ENCODE measurements around the gene DCST1. TPM values are rescaled to one million over a fixed set of nuclear protein-coding genes. Genes with fewer than 3 reads are reported as not detected.

DCST1 gene
- total RNA-seq, 2 experiments from 2014 or later = 0.33 to 0.39 TPM

- H3K27ac Mint-ChIP-seq = no peak overlapping the region
- no peaks in the 10 kb centered on the region for H3K9me3 ChIP-seq (ENCODE audit: control insufficient read depth in 1 of 2, insufficient read depth in 1 of 2, low read length in 2 of 2)
- POLR2A ChIA-PET = no interaction called here
- H3K27ac ChIP-seq (ENCODE audit: low read depth in 1 of 2, low read length in 2 of 2) = no peak overlapping the region
- H3K9me3 Mint-ChIP-seq = no peaks in the 10 kb centered on the region
- peaks cover 13% of the 10 kb centered on the region for H3K4me1 ChIP-seq (ENCODE audit: insufficient read depth, low read length)
- no peak overlapping the region for H3K4me3 Mint-ChIP-seq
- CTCF ChIA-PET = no interaction called here
- peaks cover 23% of the 10 kb centered on the region for H3K4me1 Mint-ChIP-seq (ENCODE audit: low read depth)
- no peak for ATAC-seq (ENCODE audit: poor library complexity)
- H3K27me3 ChIP-seq (ENCODE audit: control insufficient read depth in 1 of 2, insufficient read depth in 2 of 2, low read length in 2 of 2) = no peaks in the 10 kb centered on the region
- DNase-seq = no peak
- H3K36me3 Mint-ChIP-seq (ENCODE audit: low read depth) = no peaks in the 10 kb centered on the region
- H3K4me3 ChIP-seq (ENCODE audit: low read length) = no peak overlapping the region
- H3K27me3 Mint-ChIP-seq = no peaks in the 10 kb centered on the region
- H3K36me3 ChIP-seq (ENCODE audit: insufficient read depth, low read length) = no peaks in the 10 kb centered on the region
- intact Hi-C loops (cut with DNase I, micrococcal nuclease) = loop anchor here in 1 of 2 experiments (10.0 kb wide), 1 partner anchor 360 kb away; no protein-coding TSS in a partner anchor
- no peak for TF ChIP-seq CTCF (IDR thresholded peaks at IDR 0.05)
These were observed 9.3 kb upstream of the DCST1 start for GRCh38 chr1:155024315-155024714.

- H3K4me1 Mint-ChIP-seq (ENCODE audit: low read depth) = peaks cover 14% of the 10 kb centered on the region
- DNase-seq = no peak
These were observed 7.5 kb upstream of the DCST1 start for GRCh38 chr1:155026154-155026553.

GRCh38 chr1:155026588-155026987 lies 7.0 kb upstream of the DCST1 start:
- Histone ChIP-seq H3K27me3 (ENCODE audit: control insufficient read depth in 1 of 2, insufficient read depth in 2 of 2, low read length in 2 of 2) (no peaks in the 10 kb centered on the region), H3K36me3 (ENCODE audit: insufficient read depth, low read length) (no peaks in the 10 kb centered on the region), H3K4me3 (ENCODE audit: low read length) (no peak overlapping the region), H3K27ac (ENCODE audit: low read depth in 1 of 2, low read length in 2 of 2) (no peak overlapping the region), H3K4me1 (ENCODE audit: insufficient read depth, low read length) (peaks cover 6% of the 10 kb centered on the region), H3K9me3 (ENCODE audit: control insufficient read depth in 1 of 2, insufficient read depth in 1 of 2, low read length in 2 of 2) (no peaks in the 10 kb centered on the region)
- Mint-ChIP-seq H3K4me3 (no peak overlapping the region), H3K36me3 (ENCODE audit: low read depth) (no peaks in the 10 kb centered on the region), H3K27me3 (no peaks in the 10 kb centered on the region), H3K4me1 (ENCODE audit: low read depth) (peaks cover 9% of the 10 kb centered on the region), H3K9me3 (no peaks in the 10 kb centered on the region), H3K27ac (no peak overlapping the region)
- intact Hi-C loops (cut with DNase I, micrococcal nuclease) = loop anchor here in 1 of 2 experiments (10.0 kb wide), 1 partner anchor 362 kb away; no protein-coding TSS in a partner anchor
- ChIA-PET CTCF (no interaction called here), POLR2A (no interaction called here)
- no peak for DNase-seq
- TF ChIP-seq CTCF (IDR thresholded peaks at IDR 0.05) = no peak
- no peak for ATAC-seq (ENCODE audit: poor library complexity)

More at GRCh38 chr1:155026154-155026553, 7.5 kb upstream of the DCST1 start:
- no peak for ATAC-seq (ENCODE audit: poor library complexity)
- no peaks in the 10 kb centered on the region for H3K27me3 ChIP-seq (ENCODE audit: control insufficient read depth in 1 of 2, insufficient read depth in 2 of 2, low read length in 2 of 2)
- intact Hi-C loops (cut with DNase I, micrococcal nuclease) = loop anchor here in 1 of 2 experiments (10.0 kb wide), 1 partner anchor 361 kb away; no protein-coding TSS in a partner anchor
- TF ChIP-seq CTCF (IDR thresholded peaks at IDR 0.05) = no peak
- no peaks in the 10 kb centered on the region for H3K9me3 ChIP-seq (ENCODE audit: control insufficient read depth in 1 of 2, insufficient read depth in 1 of 2, low read length in 2 of 2)
- no peak overlapping the region for H3K27ac ChIP-seq (ENCODE audit: low read depth in 1 of 2, low read length in 2 of 2)
- POLR2A ChIA-PET = no interaction called here
- CTCF ChIA-PET = no interaction called here
- Mint-ChIP-seq H3K4me3 (no peak overlapping the region), H3K36me3 (ENCODE audit: low read depth) (no peaks in the 10 kb centered on the region), H3K27me3 (no peaks in the 10 kb centered on the region), H3K27ac (no peak overlapping the region), H3K9me3 (no peaks in the 10 kb centered on the region)
- no peaks in the 10 kb centered on the region for H3K36me3 ChIP-seq (ENCODE audit: insufficient read depth, low read length)
- H3K4me3 ChIP-seq (ENCODE audit: low read length) = no peak overlapping the region
- peaks cover 6% of the 10 kb centered on the region for H3K4me1 ChIP-seq (ENCODE audit: insufficient read depth, low read length)
